Neural cell (in vitro differentiated cells): ENCODE data around the gene ALS2CL.

Source experiments
- POLR2AphosphoS5 ChIP-seq: IDR thresholded peaks from 2 replicates; pipeline ENCODE4 v1.6.1; 2012
- REST ChIP-seq: IDR thresholded peaks from 2 replicates; pipeline ENCODE4 v1.6.1; 2012; ENCODE audit warnings: borderline replicate concordance
- SMC3 ChIP-seq: fragments of 450-650 bp; conservative IDR thresholded peaks from 2 replicates; pipeline ENCODE4 v1.6.1; 2014; ENCODE audit warnings: antibody characterized with exemption, mild to moderate bottlenecking, moderate library complexity; ENCODE audit not compliant: poor library complexity
- TF ChIP-seq, protein P1 (sequence below): fragments of 450-650 bp; IDR thresholded peaks from 2 replicates; pipeline ENCODE4 v1.5.1; 2014; ENCODE audit warnings: antibody characterized with exemption, mild to moderate bottlenecking, moderate library complexity; ENCODE audit not compliant: poor library complexity, severe bottlenecking

DNA sequence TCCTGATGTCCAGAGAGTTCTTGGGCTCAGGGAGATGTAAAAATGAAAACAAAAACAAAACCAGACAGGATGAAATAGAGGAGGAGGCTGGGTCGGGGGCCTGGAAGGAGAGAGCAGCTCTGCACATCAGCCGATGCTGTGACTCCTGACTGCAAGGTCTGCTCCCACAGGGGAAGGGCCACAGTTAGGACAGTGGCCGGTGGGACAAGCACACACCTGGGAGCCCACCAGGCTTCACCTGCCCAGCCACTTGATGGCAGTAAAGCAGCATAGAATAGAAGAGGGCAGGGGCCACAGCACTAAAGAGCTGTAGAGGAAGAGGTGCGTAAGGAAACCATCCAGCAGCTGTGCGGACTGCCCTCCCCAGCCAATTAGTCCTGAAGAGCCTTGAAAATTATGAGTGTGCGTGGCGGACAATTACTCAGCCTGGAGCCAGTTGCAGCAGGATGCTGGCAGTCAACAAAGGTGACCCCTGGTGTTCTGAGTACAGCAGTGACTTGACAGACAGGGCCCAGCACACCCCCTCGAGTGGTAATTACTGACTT is 29.8 kb downstream of the ALS2CL start:
- TF ChIP-seq POLR2AphosphoS5 (peak; percentile 58), SMC3 (no peak), REST (no peak)
- TF ChIP-seq, protein P1, sequence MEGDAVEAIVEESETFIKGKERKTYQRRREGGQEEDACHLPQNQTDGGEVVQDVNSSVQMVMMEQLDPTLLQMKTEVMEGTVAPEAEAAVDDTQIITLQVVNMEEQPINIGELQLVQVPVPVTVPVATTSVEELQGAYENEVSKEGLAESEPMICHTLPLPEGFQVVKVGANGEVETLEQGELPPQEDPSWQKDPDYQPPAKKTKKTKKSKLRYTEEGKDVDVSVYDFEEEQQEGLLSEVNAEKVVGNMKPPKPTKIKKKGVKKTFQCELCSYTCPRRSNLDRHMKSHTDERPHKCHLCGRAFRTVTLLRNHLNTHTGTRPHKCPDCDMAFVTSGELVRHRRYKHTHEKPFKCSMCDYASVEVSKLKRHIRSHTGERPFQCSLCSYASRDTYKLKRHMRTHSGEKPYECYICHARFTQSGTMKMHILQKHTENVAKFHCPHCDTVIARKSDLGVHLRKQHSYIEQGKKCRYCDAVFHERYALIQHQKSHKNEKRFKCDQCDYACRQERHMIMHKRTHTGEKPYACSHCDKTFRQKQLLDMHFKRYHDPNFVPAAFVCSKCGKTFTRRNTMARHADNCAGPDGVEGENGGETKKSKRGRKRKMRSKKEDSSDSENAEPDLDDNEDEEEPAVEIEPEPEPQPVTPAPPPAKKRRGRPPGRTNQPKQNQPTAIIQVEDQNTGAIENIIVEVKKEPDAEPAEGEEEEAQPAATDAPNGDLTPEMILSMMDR, result peak; percentile 36
